ENCODE measurements around the gene STMN3. TPM values are rescaled to one million over a fixed set of nuclear protein-coding genes. Genes with fewer than 3 reads are reported as not detected.

Gene STMN3
- total RNA-seq, 4 donors from 2014 or later: 53.7 to 84.0 (median 66.1) TPM

DNA sequence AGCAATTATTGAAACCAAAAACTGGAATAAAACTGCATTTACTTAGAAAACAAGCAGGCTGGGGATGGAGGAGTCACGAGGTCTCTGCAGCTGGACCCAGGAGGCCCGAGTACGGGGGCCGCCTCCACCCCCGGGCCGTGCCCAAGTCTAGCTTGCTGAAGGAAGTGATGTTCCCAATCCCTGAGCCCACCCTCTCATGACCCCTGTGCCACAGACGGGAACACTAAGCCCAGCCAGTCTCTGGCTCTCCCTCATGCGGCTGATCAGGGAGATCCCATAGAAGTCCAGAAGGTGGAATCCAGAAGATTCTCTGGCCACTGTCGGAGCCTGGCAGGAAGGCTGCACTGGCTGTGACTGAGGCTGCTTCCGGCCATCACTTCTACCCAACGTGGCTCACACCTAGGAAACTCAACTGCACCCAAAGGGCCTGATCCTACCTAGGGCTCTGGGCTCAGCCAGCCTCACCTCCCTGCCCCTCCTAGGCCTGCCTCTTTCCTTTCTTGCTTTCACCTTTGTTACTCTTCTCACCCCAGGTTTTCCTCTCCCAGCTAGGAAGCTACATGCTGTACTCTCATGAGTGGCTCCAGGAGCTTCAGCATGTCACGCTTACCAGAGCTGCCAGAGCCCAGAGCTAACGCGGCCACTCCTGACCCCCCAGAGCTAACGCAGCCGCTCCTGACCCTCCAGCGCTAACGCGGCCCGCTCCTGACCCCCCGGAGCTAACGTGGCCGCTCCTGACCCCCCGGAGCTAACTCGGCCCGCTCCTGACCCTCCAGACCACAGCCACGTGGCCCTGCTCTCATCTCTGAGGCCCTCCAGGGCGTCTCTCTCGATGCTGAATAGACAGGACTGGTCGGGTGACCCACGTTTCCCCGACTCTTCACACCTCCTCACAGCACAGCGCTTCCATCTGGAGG lies 54.5 kb downstream of the STMN3 start:
- Histone ChIP-seq H3K36me3 (peaks cover 30 to 50% of the 10 kb centered on the region in 2 donors), H3K4me3 (replicated peaks in 1 of 3) (no peak overlapping the region), H3K27me3 (no peaks in the 10 kb centered on the region), H3K9me3 (no peaks in the 10 kb centered on the region), H3K27ac (no peak overlapping the region), H3K4me1 (no peaks in the 10 kb centered on the region)
- intact Hi-C loops (cut with DNase I): no loop called here
- TF ChIP-seq, protein P1, sequence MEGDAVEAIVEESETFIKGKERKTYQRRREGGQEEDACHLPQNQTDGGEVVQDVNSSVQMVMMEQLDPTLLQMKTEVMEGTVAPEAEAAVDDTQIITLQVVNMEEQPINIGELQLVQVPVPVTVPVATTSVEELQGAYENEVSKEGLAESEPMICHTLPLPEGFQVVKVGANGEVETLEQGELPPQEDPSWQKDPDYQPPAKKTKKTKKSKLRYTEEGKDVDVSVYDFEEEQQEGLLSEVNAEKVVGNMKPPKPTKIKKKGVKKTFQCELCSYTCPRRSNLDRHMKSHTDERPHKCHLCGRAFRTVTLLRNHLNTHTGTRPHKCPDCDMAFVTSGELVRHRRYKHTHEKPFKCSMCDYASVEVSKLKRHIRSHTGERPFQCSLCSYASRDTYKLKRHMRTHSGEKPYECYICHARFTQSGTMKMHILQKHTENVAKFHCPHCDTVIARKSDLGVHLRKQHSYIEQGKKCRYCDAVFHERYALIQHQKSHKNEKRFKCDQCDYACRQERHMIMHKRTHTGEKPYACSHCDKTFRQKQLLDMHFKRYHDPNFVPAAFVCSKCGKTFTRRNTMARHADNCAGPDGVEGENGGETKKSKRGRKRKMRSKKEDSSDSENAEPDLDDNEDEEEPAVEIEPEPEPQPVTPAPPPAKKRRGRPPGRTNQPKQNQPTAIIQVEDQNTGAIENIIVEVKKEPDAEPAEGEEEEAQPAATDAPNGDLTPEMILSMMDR (IDR thresholded peaks at IDR 0.05): no peak
- no peak for TF ChIP-seq POLR2A (IDR thresholded peaks at IDR 0.05)
- 91 to 94% methylated on average over 31 to 32 of the region's 33 CpGs for WGBS, 2 donors
- no peak for DNase-seq

DNA sequence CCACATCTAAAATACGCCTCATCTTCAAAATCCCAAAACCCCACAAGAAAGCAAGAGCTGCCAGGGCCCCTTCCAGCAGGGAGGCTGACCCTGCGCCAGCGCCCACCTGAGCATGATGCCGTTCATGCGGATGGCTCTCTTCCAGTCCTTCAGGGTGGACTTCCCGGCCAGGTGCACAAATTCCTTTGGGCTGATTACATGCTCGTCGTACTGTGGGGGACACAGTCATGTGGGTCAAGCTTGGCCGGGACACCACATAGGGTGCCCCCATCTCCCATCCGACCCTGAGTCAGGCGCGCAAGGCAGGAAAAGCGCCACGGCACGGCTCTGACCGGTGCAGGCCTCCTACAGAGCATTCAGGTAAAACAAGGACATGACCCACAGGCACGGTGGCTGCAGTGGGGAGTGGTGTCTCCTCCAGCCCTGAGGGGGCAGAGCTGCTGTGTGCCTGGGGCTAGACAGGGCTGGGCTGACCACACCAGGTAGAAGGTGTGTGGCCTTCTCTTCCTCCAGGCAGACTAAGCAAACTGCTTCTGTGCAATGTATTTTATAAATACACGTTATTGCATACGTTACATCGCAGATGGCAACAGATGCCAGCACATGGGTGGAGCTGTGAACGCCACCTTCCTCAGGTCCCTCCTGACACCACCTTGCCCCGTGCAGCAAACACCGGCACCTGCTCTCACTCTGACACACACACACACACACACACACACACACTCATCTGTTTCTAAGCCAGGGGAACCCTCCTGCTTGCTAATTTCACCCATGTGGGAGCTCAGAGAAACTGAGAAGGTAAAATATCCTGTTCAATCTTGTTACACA lies 55.4 kb downstream of the STMN3 start:
- Histone ChIP-seq H3K4me1 (no peaks in the 10 kb centered on the region), H3K36me3 (peaks cover 23 to 50% of the 10 kb centered on the region in 2 donors), H3K27me3 (no peaks in the 10 kb centered on the region), H3K27ac (no peak overlapping the region), H3K4me3 (replicated peaks in 1 of 3) (no peak overlapping the region), H3K9me3 (no peaks in the 10 kb centered on the region)
- TF ChIP-seq, protein P1 (IDR thresholded peaks at IDR 0.05): no peak
- no peak for TF ChIP-seq POLR2A (IDR thresholded peaks at IDR 0.05)
- WGBS, 2 donors: 87 to 89% methylated on average over 15 to 23 of the region's 23 CpGs
- DNase-seq: no peak
- intact Hi-C loops (cut with DNase I): no loop called here

DNA sequence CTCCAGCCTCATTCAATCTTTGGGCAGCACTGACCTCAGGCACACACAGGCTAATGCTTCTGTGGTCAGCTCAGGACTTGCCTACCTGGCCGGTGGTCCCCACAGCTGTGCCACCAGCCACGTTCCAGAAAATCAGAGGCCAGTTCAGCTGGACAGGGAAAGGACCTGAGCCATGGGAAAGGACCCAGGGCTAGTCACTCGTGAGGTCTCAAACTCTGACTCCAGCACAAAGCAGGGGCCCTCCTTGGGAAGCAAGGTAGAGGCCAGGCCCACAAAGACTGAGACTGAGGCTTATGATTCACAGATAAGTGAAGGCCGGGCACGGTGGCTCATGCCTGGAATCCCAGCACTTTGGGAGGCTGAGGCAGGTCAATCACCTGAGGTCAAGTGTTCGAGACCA lies 56.8 kb downstream of the STMN3 start:
- H3K27me3 ChIP-seq: no peaks in the 10 kb centered on the region
- H3K4me3 ChIP-seq (replicated peaks in 1 of 3): no peak overlapping the region
- H3K27ac ChIP-seq: no peak overlapping the region
- H3K4me1 ChIP-seq: no peaks in the 10 kb centered on the region
- TF ChIP-seq, protein P1 (IDR thresholded peaks at IDR 0.05): no peak
- no peak for TF ChIP-seq POLR2A (IDR thresholded peaks at IDR 0.05)
- H3K9me3 ChIP-seq: no peaks in the 10 kb centered on the region
- no peak for DNase-seq
- H3K36me3 ChIP-seq: peaks cover 24 to 50% of the 10 kb centered on the region in 2 donors
- intact Hi-C loops (cut with DNase I): no loop called here
- 90 to 96% methylated on average over 3 to 5 of the region's 6 CpGs for WGBS, 2 donors

DNA sequence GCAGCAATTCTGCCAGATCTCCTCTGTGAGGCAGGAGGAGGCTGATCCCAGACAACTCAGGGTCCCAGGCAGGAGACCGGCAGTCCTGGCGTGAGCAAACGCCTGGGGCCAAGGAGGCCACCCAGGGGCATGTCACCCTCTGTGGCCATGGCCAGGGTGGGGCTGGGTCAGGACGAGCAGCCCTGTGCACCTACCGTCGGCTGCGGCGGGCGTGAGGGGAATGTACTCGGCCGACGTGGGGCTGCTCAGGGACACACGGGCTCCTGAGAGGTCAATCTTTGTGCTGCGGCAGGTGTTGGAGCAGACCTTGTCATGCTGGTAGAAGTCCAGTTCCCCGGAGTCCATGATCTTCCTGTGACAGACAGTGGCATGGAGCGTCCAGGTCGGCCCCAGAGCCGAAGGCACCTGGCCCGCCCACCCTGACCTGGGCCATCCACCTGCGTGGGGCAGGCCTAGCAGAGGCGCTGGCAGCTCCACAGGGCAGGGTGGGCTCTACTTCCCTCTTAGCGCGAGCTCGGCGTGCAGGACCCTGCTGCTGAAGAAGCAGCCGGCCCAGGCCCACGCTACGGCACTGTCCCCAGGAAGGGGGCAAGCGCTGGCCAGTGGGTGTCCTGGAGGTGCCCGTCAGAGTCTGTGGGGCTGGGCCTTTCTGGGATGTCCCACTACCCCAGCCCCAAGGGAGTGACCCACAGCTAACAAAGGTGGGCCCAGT lies 57.7 kb downstream of the STMN3 start:
- Histone ChIP-seq H3K9me3 (no peaks in the 10 kb centered on the region), H3K27me3 (no peaks in the 10 kb centered on the region), H3K27ac (no peak overlapping the region), H3K36me3 (peaks cover 33 to 50% of the 10 kb centered on the region in 2 donors), H3K4me3 (replicated peaks in 1 of 3) (no peak overlapping the region), H3K4me1 (no peaks in the 10 kb centered on the region)
- TF ChIP-seq POLR2A (IDR thresholded peaks at IDR 0.05): no peak
- TF ChIP-seq, protein P1 (IDR thresholded peaks at IDR 0.05): no peak
- WGBS, 2 donors: 85 to 90% methylated on average over 5 to 27 of the region's 30 CpGs
- intact Hi-C loops (cut with DNase I): no loop called here
- DNase-seq: no peak

All from thyroid gland (tissue), 4 donors.